DOHH2 (cell line): ENCODE results near the gene ABAT.

Source experiments
- H3F3A ChIP-seq: fragments of 200-600 bp; sonication (generic), shearing (Covaris generic); 2 replicates; pipeline ENCODE4 v1.6.0; 2016; ENCODE audit warnings: antibody characterized with exemption, mild to moderate bottlenecking; ENCODE audit not compliant: control insufficient read depth, insufficient read depth
- H3K27ac ChIP-seq: fragments of 200-600 bp; sonication (generic); 2 replicates; pipeline ENCODE4 v1.5.1; 2014; ENCODE audit warnings: low read depth, mild to moderate bottlenecking, low read length, moderate library complexity
- H3K27me3 ChIP-seq: fragments of 200-600 bp; sonication (generic); 2 replicates; pipeline ENCODE4 v1.6.1; 2014; ENCODE audit warnings: mild to moderate bottlenecking, low read length, mixed read lengths; ENCODE audit not compliant: control insufficient read depth
- H3K36me3 ChIP-seq: fragments of 200-600 bp; sonication (generic); 2 replicates; pipeline ENCODE4 v1.6.1; 2014; ENCODE audit warnings: mild to moderate bottlenecking, low read length, moderate library complexity, mixed read lengths; ENCODE audit not compliant: control insufficient read depth
- H3K4me1 ChIP-seq: fragments of 200-600 bp; sonication (generic); 2 replicates; pipeline ENCODE4 v1.6.1; 2014; ENCODE audit warnings: mild to moderate bottlenecking, low read length, mixed read lengths; ENCODE audit not compliant: control insufficient read depth
- H3K4me2 ChIP-seq: fragments of 200-600 bp; sonication (generic); 2 replicates; pipeline ENCODE4 v1.6.0; 2014; ENCODE audit warnings: mild to moderate bottlenecking, low read length, moderate library complexity
- H3K4me3 ChIP-seq: fragments of 200-600 bp; sonication (generic); 2 replicates; pipeline ENCODE4 v1.5.1; 2014; ENCODE audit warnings: mild to moderate bottlenecking, low read length, mixed read lengths
- H3K79me2 ChIP-seq: fragments of 200-600 bp; sonication (generic); 2 replicates; pipeline ENCODE4 v1.6.1; 2014; ENCODE audit warnings: mild to moderate bottlenecking, low read length, mixed read lengths; ENCODE audit not compliant: control insufficient read depth
- H3K9me2 ChIP-seq: fragments of 200-600 bp; sonication (generic); replicated peaks from 2 replicates; pipeline ENCODE4 v1.6.1; 2014; ENCODE audit warnings: mild to moderate bottlenecking, low read length, mixed read lengths; ENCODE audit not compliant: control insufficient read depth
- H3K9me3 ChIP-seq: fragments of 200-600 bp; sonication (generic); 2 replicates; pipeline ENCODE4 v1.6.1; 2014; ENCODE audit warnings: antibody characterized with exemption, low read length, mixed read lengths; ENCODE audit not compliant: control insufficient read depth, insufficient read depth
- H4K20me1 ChIP-seq: fragments of 200-600 bp; sonication (generic); 2 replicates; pipeline ENCODE4 v1.6.0; 2014; ENCODE audit warnings: low read depth, mild to moderate bottlenecking, antibody characterized with exemption, low read length, moderate library complexity; ENCODE audit not compliant: control insufficient read depth, insufficient read depth
- EZH2phosphoT487 ChIP-seq: fragments of 200-600 bp; sonication (generic); IDR thresholded peaks from 2 replicates; pipeline ENCODE4 v1.6.1; 2017; ENCODE audit warnings: borderline replicate concordance, mild to moderate bottlenecking, antibody characterized with exemption, low read length, moderate library complexity, mixed read lengths
- TF ChIP-seq, protein P1 (sequence below): fragments of 200-600 bp; sonication (generic); IDR thresholded peaks from one replicate; pipeline ENCODE4 v1.5.1; 2014; ENCODE audit warnings: antibody characterized with exemption, mild to moderate bottlenecking, low read depth, low read length; ENCODE audit not compliant: poor library complexity, severe bottlenecking

The ABAT gene

DNA sequence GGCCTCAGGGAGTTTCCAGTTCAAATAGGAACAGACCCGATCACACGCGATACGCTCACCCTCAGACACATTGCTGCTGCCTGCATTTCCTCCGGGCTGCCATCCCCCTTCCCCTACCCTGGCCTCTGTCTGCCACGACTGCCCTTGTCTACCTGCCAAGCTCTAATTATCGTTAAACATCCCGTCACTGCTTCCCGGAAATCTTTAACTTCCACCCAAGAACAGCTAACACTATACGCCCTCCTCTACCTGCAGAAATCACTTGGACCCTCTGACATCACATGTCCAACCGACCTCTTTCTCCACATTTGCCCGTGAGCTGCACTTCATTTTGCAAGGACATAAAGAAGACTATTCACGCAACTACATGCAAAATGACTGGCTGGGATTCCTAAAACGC lies 40.4 kb downstream of the ABAT start:
- Histone ChIP-seq H3F3A (no peaks in the 10 kb centered on the region), H3K27ac (no peak overlapping the region), H3K4me1 (no peaks in the 10 kb centered on the region), H3K9me3 (no peaks in the 10 kb centered on the region), H3K4me3 (no peak overlapping the region), H3K36me3 (no peaks in the 10 kb centered on the region), H3K79me2 (no peaks in the 10 kb centered on the region), H3K4me2 (no peak overlapping the region), H3K9me2 (no peaks in the 10 kb centered on the region), H3K27me3 (no peaks in the 10 kb centered on the region), H4K20me1 (no peaks in the 10 kb centered on the region)
- TF ChIP-seq, protein P1, sequence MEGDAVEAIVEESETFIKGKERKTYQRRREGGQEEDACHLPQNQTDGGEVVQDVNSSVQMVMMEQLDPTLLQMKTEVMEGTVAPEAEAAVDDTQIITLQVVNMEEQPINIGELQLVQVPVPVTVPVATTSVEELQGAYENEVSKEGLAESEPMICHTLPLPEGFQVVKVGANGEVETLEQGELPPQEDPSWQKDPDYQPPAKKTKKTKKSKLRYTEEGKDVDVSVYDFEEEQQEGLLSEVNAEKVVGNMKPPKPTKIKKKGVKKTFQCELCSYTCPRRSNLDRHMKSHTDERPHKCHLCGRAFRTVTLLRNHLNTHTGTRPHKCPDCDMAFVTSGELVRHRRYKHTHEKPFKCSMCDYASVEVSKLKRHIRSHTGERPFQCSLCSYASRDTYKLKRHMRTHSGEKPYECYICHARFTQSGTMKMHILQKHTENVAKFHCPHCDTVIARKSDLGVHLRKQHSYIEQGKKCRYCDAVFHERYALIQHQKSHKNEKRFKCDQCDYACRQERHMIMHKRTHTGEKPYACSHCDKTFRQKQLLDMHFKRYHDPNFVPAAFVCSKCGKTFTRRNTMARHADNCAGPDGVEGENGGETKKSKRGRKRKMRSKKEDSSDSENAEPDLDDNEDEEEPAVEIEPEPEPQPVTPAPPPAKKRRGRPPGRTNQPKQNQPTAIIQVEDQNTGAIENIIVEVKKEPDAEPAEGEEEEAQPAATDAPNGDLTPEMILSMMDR: no peak
- TF ChIP-seq EZH2phosphoT487: no peak

DNA sequence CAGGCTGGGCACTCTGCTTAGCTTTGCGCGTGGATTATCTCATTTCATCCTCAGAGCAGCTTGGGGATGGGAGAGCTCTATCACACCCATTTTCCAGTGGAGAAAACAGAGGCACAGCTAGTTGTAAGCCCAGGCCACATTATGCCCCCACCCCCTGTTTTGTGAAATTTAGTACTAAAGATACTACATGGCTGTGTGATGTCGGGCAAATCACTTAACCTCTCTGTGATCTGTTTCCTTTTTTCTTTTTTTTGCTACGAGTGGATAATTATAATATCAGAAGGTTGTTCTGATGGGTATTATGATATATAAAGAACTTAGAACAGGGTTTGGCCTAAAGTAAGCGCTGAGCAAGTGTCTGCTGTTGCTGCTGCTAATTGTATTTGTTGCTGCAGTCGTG lies 41.6 kb downstream of the ABAT start:
- H3K4me1 ChIP-seq: no peaks in the 10 kb centered on the region
- H3K27ac ChIP-seq: no peak overlapping the region
- H3K9me2 ChIP-seq: no peaks in the 10 kb centered on the region
- H3K79me2 ChIP-seq: no peaks in the 10 kb centered on the region
- no peaks in the 10 kb centered on the region for H4K20me1 ChIP-seq
- H3K36me3 ChIP-seq: no peaks in the 10 kb centered on the region
- no peak overlapping the region for H3K4me2 ChIP-seq
- no peaks in the 10 kb centered on the region for H3F3A ChIP-seq
- H3K27me3 ChIP-seq: no peaks in the 10 kb centered on the region
- TF ChIP-seq, protein P1: no peak
- TF ChIP-seq EZH2phosphoT487: no peak
- H3K4me3 ChIP-seq: no peak overlapping the region
- H3K9me3 ChIP-seq: no peaks in the 10 kb centered on the region

DNA sequence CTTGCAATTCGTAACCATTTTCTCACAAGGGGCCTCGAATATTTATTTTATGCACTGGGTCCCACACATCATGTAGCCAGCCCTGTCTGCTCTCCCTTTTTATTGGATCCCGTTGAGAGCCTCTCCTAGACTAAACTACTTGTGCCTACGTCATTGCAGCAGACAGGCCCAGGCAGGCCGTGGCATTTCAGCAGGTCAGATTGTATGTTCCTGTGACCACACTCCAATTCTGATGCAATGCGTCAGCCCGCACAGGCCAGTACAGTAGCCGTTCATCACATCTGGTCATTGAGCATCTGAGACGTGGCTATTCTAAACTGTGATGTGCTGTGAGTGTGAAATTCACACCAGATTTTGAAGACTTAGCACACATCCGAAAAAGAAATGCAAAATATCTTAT lies 42.2 kb downstream of the ABAT start:
- no peaks in the 10 kb centered on the region for H3K79me2 ChIP-seq
- H3K27ac ChIP-seq: no peak overlapping the region
- H3K4me1 ChIP-seq: peaks cover 2% of the 10 kb centered on the region; the same call in 1 of the 2 replicates
- no peak overlapping the region for H3K4me3 ChIP-seq
- H3K4me2 ChIP-seq: no peak overlapping the region
- H3F3A ChIP-seq: no peaks in the 10 kb centered on the region
- no peaks in the 10 kb centered on the region for H3K9me2 ChIP-seq
- no peaks in the 10 kb centered on the region for H3K9me3 ChIP-seq
- no peaks in the 10 kb centered on the region for H3K27me3 ChIP-seq
- TF ChIP-seq, protein P1: no peak
- TF ChIP-seq EZH2phosphoT487: no peak
- no peaks in the 10 kb centered on the region for H4K20me1 ChIP-seq
- no peaks in the 10 kb centered on the region for H3K36me3 ChIP-seq

DNA sequence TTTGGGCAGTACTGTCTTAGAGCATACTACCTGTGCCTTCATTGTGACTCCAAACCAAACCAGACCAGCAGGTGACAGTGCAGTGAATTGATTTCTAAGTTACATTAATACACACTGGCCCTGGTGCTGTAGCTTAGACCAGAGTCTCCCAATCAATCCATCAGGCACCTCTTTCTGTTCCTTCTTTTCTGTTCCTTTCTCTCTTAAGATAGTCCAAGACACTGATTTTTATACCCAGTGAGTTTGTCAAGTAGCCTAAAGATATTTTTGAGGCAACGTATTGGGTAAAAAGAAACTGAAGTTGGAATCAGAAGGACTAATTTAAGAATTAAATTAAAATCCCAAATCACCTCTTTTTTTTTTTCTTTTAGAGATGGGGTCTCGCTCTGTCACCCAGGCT lies 43.1 kb downstream of the ABAT start:
- Histone ChIP-seq H3K4me1 (peaks cover 5% of the 10 kb centered on the region; the same call in 1 of the 2 replicates), H3K36me3 (no peaks in the 10 kb centered on the region), H3K4me2 (no peak overlapping the region), H3K4me3 (no peak overlapping the region), H3K27me3 (no peaks in the 10 kb centered on the region), H3K9me2 (no peaks in the 10 kb centered on the region), H3F3A (no peaks in the 10 kb centered on the region), H3K27ac (no peak overlapping the region), H4K20me1 (no peaks in the 10 kb centered on the region), H3K9me3 (no peaks in the 10 kb centered on the region), H3K79me2 (no peaks in the 10 kb centered on the region)
- TF ChIP-seq EZH2phosphoT487: no peak
- TF ChIP-seq, protein P1: no peak
